Measurements from ENCODE around the gene AMOTL1.

Gene AMOTL1

GRCh38 chr11:94741022-94741679 is 27.0 kb upstream of the AMOTL1 start:
- DNase-seq: peak; percentile 24 to 49

DNA sequence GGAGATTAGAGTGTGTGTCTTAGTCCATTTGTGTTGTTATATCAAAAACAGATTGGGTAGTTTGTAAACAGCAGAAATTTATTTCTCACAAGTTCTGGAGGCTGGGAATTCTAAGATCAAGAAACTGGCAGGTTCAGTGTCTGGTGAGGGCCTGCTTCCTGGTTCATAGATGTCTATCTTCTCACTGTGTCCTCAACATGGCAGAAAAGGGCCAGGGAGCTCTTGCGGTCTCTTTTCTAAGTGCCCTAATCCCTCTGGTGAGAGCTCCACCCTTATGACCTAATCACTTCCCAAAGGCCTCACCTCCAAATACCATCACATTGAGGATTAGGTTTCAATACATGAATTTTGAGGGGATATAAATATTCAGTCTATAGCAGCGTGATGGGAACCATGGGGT is 25.5 kb upstream of the AMOTL1 start:
- no peak for DNase-seq

- DNase-seq: no peak
Measured at GRCh38 chr11:94746721-94747120, 21.4 kb upstream of the AMOTL1 start.

- DNase-seq: no peak
Measured at GRCh38 chr11:94747146-94747545, 21.0 kb upstream of the AMOTL1 start.

GRCh38 chr11:94747601-94748041 is 20.5 kb upstream of the AMOTL1 start:
- no peak for DNase-seq

DNA sequence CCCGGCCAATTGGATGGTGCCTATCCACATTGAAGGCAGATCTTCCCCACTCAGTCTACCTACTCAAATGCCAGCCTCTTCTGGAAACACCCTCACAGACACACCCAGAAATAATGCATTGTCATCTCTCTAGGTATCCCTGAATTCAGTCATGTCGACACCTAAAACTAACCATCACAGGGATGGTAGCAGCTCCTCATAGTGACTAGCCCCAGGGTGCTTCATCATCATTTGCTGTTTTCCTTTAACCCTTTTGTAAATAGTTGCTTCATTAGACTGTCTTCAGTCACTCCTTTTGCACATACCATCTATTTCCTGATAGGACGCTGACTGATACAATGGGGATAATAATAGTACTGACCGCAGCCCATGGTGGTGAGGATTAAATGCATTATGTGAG is 18.8 kb upstream of the AMOTL1 start:
- no peak for DNase-seq

DNA sequence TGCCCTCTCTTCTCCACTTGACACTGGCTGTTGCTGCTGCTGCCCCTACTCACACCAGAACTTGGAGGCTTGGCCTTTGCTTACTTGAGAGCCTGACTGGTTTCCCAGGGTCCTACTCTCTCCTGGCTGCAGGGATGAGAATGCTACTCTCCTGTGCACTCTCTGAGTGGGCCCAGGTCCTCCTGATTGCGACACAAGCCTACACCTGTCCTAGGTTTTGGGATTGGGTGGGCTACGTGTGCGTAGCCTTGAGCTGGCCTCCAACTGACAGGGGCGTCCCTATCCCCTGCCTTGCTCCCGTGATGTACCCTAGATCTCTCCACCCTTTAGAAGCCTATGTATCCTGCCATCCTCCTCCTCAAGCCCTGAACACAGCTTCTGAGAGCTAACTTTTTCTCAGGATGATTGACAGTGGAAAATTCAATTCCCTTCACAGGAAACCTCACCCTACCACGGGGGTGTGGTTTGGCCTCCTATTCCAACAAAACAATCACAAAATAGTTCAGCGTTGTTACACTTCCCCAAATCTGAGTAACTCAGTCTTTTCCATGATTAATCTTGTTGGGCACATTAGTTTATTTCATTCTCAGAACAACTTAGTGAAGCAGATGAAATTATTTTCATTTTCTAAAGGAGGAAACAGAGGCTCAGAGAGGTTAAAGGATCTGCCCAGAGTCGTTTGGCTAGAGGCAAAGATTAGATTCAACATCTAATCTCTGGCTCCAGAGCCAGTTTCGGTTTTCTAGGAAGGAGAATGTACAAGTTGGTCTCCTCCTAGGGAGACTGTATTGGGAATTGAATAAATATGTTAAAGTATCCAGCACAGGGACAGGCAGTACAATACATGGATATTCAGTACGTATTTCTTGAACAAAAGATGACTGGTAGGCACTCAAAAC is 17.6 kb upstream of the AMOTL1 start:
- DNase-seq: no peak

GRCh38 chr11:94751218-94751609 is 16.9 kb upstream of the AMOTL1 start:
- no peak for DNase-seq

GRCh38 chr11:94751786-94752185 is 16.4 kb upstream of the AMOTL1 start:
- DNase-seq: no peak

DNA sequence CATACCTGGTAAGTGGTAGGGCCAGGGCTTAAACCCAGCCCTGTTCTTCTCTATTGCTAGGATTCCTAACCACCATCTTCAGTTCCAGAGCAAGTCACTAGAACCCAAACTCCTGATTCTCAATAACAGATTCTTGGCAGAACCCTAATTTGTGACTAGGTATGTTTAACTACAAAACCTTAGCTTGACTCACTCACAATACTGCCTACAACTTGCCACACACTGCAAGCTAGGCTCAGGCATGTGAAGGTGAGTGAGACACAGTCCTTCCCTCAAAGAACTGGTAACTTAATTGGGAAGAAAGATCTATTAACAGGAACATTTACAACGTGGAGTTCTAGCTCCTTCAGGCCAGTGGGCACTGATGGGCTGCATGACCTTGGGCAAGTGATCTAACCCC is 14.5 kb upstream of the AMOTL1 start:
- DNase-seq: no peak

DNA sequence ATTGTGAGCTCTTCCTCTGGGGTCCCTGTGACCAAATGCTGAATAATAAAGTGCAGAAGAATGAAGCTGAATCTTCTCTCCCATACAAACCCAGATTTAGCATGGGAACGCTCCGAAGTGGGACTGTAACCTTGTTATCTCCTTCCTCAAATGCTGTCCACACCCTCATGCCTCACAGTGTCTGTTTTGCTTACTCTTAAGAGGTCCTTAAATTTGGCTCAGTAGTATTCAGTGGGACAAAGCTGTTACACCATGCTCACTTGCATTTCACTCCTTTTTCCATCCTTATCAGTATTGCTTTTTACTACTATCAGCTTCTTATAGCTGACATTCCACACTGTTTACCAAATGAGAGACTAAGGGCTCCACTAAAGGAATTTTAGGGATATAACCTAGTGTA is 13.8 kb upstream of the AMOTL1 start:
- no peak for DNase-seq

GRCh38 chr11:94754819-94755218 is 13.3 kb upstream of the AMOTL1 start:
- DNase-seq: no peak

DNA sequence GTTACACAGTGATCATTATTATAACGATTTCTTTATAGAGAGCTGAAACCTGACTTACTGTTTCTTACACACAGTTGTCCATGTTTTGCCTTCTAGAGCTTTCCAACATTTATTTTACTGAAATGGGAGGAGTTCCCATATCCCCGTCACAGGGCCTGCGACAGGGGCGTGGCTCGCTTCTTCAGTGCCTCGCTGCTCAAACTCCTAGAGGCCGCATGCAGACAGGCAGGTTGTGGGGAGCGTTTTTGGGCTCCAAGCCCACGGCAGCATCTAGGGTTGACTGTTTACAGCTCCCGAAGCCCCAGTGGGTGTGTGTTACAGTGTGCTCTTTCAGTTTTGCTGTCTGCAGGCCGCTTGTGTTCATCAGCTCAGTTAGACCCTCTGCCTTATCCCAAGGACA is 12.7 kb upstream of the AMOTL1 start:
- DNase-seq: no peak

DNA sequence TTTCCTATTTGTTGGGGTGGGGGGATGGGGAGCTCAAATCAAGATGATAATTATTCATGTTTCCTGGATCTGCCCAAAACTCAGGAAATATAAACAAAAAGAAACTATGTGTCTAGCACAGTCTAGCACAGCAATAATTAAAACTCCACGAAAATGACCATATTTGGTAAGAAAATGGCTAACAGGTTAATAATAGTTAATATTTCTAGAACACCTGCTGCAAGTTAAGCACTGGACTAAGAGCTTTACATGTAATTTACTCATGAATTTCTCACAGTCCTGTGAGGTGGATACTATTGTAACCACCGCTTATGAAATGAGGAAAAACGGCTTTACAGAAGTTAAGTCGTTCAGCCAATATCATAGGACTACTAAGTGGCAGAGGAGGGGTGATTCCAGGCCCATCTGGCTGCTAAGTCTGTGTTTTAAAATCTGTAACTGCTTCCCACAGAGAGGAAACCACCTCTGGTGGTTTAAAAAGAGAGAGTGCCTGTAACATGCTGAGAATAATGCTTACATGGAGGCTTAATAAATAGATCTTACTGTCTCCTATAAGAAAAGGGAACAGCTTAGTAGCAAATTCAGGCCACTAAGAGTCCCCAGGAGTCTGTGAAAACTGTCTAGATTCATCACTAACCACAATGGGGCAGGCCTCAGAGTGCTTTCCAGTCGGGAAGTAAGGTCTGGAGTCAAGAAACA is 11.0 kb upstream of the AMOTL1 start:
- no peak for DNase-seq

- DNase-seq: no peak
Measured at GRCh38 chr11:94758666-94759065, 9.5 kb upstream of the AMOTL1 start.

DNA sequence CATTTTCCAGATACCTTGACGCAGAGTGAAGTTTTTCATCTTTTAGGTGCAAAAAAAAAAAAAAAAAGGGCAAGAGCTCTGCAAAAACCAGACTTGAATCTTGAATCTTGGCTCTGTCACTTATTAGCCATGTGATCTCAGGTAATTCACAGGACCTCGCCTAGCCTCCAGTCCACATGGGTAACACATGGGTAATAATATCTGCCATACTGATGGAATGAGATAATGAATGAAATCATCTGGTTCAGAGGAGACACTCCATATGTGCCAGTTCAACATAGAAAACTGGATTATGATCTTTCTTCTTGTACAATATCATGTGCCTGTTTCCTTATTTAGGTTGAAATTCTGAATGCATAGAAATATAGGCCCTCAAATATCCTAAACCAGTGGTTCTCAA is 8.6 kb upstream of the AMOTL1 start:
- DNase-seq: no peak

DNA sequence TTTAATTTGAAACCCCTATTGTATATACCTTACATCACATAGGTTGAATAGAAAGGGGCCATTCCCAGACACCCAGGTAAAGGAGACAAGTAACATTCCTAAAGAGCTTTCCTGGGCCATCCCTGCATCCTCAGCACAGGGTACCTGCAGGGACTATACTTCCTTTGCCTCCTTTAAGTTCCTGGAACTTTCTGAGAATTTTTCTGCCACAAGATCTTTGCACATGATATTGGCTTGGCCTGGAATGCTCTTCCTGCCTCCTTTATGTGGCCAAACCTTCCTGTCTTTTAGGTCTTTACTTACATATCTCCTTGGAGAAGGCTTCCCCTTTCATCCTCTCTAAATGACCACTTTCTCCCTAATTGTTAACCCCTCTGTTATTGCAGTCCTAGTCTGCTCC is 7.9 kb upstream of the AMOTL1 start:
- DNase-seq: no peak

- DNase-seq: no peak
Measured at GRCh38 chr11:94762208-94762607, 5.9 kb upstream of the AMOTL1 start.

DNA sequence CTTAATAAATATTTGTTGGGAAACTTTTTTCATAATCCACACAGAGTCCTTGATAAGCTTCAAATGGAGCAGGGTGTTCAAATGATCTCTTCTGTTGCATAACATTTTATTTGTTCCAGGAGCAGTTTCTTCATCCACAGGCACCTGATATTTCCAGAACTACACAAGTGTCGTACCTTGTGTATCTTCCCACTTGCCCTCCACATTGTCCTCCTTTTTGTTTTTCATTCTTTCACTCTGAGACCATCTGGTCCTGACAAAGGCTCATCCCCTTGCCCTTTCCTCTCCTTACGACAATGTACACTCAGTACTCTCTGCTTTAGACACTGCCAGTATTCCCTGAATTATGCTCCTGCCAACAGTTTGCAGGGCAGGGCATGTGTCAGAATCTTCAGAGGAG is 5.2 kb upstream of the AMOTL1 start:
- DNase-seq: no peak

GRCh38 chr11:94766713-94767206 is 1.4 kb upstream of the AMOTL1 start:
- no peak for DNase-seq

- DNase-seq: no peak
Measured at GRCh38 chr11:94767291-94767690, 865 bp upstream of the AMOTL1 start.

DNA sequence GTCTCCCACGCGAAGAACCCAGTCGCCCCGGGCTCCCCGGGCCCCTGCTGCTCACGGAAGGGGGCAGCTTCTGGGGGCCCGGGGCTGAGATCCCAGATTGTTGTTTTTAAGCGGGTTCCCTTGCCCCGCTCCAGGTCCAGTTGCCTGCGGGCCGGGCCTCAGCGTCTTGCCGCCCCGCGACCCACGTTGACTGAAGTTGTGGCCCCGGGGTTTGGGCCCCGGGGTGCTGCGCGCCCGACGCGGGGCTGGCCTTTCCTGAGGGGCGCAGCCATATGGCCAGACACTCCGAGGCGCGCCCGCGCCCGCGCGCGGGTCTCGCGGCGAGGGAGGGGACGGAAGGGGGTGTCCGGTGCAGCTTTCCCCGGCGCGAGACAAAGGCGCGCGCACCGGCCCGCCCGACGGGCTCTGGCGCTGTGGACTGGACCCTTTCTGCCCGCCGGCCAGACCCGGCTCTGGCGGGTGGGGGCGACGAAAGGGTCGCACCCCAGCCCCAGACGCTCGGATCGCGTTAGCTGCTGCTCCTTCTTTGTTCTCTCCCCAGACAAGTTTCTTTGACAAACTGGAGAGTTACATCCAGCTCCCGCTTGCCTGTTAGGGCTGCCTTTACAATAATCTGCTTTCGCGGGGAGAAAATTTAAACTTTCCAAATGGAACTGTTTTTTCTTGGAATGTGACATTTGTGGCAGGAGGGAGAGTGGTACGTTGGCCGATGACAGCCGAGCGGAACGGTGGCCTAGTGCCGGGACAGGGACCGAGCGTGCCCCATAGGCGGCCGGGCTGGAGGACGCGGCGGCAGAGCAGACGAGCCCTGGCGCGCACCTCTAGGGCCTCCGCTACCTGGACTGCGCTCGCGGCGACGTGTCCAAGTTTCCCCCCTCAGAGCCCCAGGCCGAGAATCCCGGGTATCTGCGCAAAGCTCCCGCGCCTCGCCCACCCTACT is 716 bp downstream of the AMOTL1 start:
- no peak for DNase-seq

Data from hippocampal formation (tissue), 2 donors.